Hepatocyte (in vitro differentiated cells): ENCODE results near the gene CD3E.

Source experiments
- EZH2phosphoT487 ChIP-seq: fragments of 200-600 bp; sonication (generic); IDR thresholded peaks from one replicate; pipeline ENCODE4 v1.6.1; 2018; ENCODE audit warnings: antibody characterized with exemption, mild to moderate bottlenecking, low read depth, moderate library complexity; ENCODE audit not compliant: unreplicated experiment, severe bottlenecking
- TF ChIP-seq, protein P1 (sequence below): fragments of 200-600 bp; sonication (generic); IDR thresholded peaks from 2 replicates; pipeline ENCODE4 v1.5.1; 2016; ENCODE audit warnings: antibody characterized with exemption, mild to moderate bottlenecking; ENCODE audit not compliant: poor library complexity

DNA sequence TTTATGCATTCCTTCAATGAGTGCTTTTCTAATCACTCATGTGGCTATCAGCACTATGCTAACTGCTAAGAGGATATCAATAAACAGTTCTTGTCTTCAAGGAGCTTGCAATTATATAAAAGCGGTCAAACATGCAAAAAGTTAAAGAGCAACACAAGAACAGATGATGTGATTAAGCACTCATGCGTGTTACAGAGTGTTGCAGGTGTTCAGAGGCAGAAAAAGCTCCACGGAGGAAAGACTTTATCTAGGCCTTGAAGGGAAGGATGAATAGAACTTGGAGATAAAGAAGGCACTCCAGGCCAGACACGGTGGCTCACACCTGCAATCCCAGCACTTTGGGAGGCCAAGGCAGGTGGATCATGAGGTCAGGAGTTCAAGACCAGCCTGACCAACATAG lies 13.6 kb downstream of the CD3E start:
- TF ChIP-seq, protein P1, sequence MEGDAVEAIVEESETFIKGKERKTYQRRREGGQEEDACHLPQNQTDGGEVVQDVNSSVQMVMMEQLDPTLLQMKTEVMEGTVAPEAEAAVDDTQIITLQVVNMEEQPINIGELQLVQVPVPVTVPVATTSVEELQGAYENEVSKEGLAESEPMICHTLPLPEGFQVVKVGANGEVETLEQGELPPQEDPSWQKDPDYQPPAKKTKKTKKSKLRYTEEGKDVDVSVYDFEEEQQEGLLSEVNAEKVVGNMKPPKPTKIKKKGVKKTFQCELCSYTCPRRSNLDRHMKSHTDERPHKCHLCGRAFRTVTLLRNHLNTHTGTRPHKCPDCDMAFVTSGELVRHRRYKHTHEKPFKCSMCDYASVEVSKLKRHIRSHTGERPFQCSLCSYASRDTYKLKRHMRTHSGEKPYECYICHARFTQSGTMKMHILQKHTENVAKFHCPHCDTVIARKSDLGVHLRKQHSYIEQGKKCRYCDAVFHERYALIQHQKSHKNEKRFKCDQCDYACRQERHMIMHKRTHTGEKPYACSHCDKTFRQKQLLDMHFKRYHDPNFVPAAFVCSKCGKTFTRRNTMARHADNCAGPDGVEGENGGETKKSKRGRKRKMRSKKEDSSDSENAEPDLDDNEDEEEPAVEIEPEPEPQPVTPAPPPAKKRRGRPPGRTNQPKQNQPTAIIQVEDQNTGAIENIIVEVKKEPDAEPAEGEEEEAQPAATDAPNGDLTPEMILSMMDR: no peak
- no peak for TF ChIP-seq EZH2phosphoT487
